Measurements from ENCODE around the gene CHD5.
A peak's percentile ranks its signal among the peaks of the same experiment; 100 is the strongest.

The CHD5 gene

DNA sequence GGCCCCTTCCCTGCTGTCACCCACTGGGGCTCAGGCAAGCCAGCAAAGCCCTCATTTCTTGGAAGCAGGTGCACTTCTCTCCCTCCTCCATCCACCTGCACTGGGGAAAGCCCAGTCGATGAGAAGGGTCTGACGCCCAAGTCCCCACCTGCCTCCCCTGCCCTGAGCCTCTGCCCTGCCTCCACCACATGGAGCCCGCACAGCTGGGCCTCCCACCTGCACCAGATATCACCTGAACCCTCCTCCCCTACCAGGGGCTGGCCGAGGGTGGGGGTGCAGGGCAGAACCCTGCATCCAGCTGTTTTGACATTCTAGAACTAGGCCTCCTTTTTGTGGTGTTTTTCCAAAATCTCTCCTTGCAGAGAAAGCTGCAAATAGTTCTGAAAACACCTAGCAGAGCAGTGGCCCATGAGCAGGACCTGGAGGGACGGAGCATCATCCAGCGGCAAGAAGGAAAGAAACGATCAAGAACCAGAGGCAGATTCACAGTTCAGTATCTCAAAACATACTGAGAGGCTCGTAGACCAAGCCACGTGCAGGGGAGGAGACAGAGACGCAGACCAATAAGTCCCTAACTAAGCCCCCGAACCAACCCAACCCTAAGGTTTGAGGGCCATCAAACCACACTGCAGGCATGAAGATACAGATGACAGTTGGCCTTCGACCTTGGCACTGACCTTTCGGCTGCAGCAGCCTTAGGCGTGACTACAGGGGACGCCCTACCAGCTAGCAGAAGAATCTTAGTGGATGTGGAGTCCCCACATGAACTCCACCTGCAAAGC lies 16.7 kb downstream of the CHD5 start:
- no peaks in the 10 kb centered on the region for H3K9me3 Mint-ChIP-seq
- no peak overlapping the region for H3K27ac Mint-ChIP-seq
- intact Hi-C loops (cut with micrococcal nuclease) = no loop called here
- peaks cover 36% of the 10 kb centered on the region for H3K27me3 Mint-ChIP-seq
- no peak overlapping the region for H3K4me3 Mint-ChIP-seq
- H3K36me3 Mint-ChIP-seq (ENCODE audit: low read depth) = no peaks in the 10 kb centered on the region
- no peaks in the 10 kb centered on the region for H3K4me1 Mint-ChIP-seq (ENCODE audit: low read depth)

DNA sequence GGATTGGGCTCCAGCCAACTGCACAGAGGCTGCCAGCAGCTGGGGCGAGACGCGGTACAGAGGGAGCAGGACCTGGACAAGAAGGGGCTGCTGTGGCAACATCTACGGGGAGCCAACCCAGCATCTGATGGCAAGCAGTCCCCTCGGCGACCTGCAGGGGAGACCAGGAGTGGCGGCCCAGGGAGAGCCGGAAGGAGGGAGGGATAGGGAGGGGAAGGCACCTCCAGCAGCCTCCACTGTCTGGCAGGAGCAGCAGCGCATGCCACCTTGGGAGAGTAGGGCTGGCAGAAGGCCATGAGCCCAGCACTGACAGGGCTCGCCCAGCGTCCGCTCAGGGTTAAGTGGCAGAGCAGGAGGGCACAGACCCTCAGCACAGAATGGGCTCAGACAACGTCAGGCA lies 17.3 kb downstream of the CHD5 start:
- Mint-ChIP-seq H3K4me1 (ENCODE audit: low read depth) (no peaks in the 10 kb centered on the region), H3K27me3 (peaks cover 35% of the 10 kb centered on the region), H3K27ac (no peak overlapping the region), H3K4me3 (no peak overlapping the region), H3K9me3 (no peaks in the 10 kb centered on the region), H3K36me3 (ENCODE audit: low read depth) (no peaks in the 10 kb centered on the region)
- intact Hi-C loops (cut with micrococcal nuclease) = no loop called here

DNA sequence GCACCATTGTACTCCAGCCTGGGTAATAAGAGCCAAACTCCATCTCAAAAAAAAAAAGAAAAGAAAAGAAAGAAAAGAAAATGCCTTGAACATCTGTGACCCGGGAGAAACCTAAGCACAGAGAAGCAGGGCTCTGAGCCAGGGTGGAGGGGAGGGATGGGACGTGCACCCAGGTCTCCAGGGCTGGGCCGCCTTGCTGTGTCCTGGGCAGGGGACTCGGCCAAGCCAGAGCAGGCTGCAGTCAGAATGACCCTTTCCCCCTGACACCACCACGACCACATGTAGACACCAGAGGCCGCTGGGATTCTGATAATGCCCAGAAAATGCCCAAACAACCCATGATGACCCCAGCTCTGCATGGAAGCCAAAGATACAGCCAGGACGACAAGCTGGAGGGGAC lies 17.8 kb downstream of the CHD5 start:
- Mint-ChIP-seq H3K4me3 (no peak overlapping the region), H3K27me3 (peaks cover 35% of the 10 kb centered on the region)

DNA sequence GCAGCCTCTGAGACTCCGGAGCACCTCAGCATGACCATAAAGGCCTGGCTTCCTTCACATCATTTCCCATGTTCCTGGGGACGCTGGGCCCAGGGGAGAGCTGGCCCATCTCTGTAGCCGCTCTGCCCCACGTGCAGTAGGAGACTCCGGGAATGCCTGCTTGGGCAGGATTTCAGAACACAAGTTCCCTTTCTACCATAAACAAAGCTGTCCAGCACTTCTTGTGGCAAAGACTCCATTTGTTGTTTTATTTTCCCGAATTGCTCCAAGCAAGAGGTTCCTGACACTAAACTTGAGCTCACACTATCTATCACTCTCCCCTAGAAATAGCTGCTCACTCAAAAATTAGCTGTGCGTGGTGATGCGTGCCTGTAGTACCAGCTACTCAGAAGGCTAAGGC lies 21.9 kb downstream of the CHD5 start:
- Mint-ChIP-seq H3K4me3 (no peak overlapping the region), H3K27ac (no peak overlapping the region), H3K27me3 (peaks cover 31% of the 10 kb centered on the region), H3K9me3 (no peaks in the 10 kb centered on the region), H3K36me3 (ENCODE audit: low read depth) (no peaks in the 10 kb centered on the region), H3K4me1 (ENCODE audit: low read depth) (no peaks in the 10 kb centered on the region)
- intact Hi-C loops (cut with micrococcal nuclease) = no loop called here

More for the DNA sequence above, 17.8 kb downstream of the CHD5 start:
- H3K4me1 Mint-ChIP-seq (ENCODE audit: low read depth) = no peaks in the 10 kb centered on the region
- H3K9me3 Mint-ChIP-seq = no peaks in the 10 kb centered on the region
- no peaks in the 10 kb centered on the region for H3K36me3 Mint-ChIP-seq (ENCODE audit: low read depth)
- intact Hi-C loops (cut with micrococcal nuclease) = no loop called here
- H3K27ac Mint-ChIP-seq = no peak overlapping the region

DNA sequence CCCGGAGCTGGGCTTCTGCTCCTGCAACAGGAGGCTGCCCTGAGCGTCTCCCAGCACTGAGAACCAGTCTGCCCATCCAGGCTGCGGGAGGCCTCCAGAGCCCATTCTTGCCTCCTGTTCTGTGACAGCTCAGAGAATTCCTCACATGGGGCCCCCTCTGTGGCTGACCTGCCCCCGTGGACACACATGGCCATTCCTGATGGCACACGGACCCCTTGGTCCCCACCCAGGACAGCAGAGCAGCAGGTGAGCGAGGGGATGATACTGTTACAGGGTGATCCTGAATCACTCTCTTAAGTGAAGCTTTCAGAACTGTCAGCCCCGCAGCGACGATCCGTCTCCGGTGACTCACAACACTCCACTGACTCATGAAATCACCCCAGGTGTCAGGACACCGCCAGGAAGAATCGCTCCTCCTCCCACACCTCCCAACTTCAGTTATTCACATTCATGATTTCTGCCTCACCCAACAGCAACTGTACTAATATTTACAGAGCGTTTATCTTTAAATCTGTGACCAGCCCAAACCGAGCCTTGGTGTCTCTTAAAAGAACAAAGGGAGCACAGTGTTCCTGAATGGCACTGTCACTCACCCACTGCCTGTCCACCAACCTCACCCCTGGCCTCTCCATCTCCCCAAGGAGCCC lies 22.5 kb downstream of the CHD5 start:
- Mint-ChIP-seq H3K27me3 (peaks cover 29% of the 10 kb centered on the region), H3K4me3 (no peak overlapping the region), H3K9me3 (no peaks in the 10 kb centered on the region), H3K27ac (no peak overlapping the region), H3K36me3 (ENCODE audit: low read depth) (no peaks in the 10 kb centered on the region), H3K4me1 (ENCODE audit: low read depth) (no peaks in the 10 kb centered on the region)
- intact Hi-C loops (cut with micrococcal nuclease) = no loop called here

DNA sequence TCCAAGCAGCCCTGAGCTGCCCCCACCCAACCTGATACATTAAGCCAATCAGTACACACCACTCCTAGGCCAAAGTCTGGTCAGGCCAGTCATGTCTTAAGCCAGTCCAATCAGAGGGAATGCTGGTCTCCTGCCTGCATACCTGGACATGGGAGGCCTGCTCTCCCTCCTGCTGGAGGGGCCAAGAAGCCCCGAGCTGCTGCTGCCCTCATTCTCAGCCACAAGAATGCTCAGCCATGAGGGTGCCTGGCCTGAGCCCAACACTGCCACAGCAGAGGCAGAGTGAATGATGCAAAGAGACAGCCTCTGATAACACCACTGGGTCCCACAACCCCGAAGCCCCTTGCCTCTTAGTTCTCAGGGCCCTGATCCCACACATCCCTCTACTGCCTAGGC lies 23.0 kb downstream of the CHD5 start:
- Mint-ChIP-seq H3K4me3 (no peak overlapping the region), H3K9me3 (no peaks in the 10 kb centered on the region), H3K27ac (no peak overlapping the region), H3K4me1 (ENCODE audit: low read depth) (no peaks in the 10 kb centered on the region), H3K36me3 (ENCODE audit: low read depth) (no peaks in the 10 kb centered on the region), H3K27me3 (peaks cover 24% of the 10 kb centered on the region)
- intact Hi-C loops (cut with micrococcal nuclease) = no loop called here

DNA sequence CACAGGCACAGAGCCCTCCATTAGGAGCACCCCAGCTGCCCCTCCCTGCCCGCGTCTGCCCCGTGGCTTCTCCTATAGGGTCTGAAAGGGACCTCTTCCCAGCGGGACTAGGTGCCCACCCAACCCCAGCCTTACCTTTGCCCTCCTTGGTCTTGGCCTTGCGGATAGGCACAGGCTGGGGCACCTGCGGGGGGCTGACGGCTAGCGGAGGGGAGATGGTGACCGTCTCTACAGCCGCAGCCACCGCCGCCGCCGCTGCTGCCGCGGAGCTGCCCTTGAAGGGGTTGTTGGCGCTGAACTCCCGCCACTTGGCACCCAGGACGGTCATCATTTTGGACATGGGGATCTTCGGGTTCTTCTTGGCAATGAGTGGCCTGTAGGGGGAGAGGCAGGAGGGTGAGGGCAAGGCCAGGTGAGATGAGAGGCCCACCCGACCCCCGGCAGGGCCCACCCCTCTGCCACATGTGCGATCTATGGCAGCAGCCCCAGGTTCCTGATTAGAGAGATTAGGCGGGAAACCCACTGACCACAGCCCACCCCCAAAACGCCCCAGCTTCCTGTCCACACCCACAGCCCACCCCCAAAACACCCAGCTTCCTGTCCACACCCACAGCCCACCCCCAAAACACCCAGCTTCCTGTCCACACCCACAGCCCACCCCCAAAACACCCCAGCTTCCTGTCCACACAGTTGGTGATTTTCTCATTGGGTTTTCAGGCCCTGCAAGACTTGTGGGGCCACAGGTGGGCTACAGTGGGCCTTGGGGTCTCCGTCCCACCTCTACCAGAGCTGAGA lies 25.4 kb downstream of the CHD5 start:
- Mint-ChIP-seq H3K36me3 (ENCODE audit: low read depth) (no peaks in the 10 kb centered on the region), H3K4me1 (ENCODE audit: low read depth) (no peaks in the 10 kb centered on the region), H3K9me3 (no peaks in the 10 kb centered on the region), H3K27ac (no peak overlapping the region), H3K27me3 (peaks cover 9% of the 10 kb centered on the region), H3K4me3 (no peak overlapping the region)
- intact Hi-C loops (cut with micrococcal nuclease) = no loop called here

DNA sequence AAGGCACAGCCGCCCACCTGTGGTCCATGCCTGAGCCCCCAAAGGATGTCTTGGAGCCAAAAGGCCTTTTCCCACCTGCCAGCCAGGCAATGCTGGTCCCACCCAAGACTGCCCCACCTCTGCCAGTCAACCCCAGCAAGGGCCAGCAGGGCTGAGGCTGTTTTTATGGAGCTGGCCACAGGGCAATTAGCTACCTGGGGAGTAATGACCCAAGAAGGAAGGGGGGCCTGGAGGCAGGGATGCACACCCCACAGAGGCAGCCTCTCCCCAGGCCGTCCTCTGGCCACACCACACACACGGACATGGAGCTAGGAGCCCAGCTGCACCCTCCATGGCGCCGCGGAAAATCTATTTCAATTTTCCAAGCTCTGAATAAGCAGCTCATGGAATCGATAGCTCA lies 27.2 kb downstream of the CHD5 start:
- no peaks in the 10 kb centered on the region for H3K4me1 Mint-ChIP-seq (ENCODE audit: low read depth)
- H3K4me3 Mint-ChIP-seq = no peak overlapping the region
- no peaks in the 10 kb centered on the region for H3K36me3 Mint-ChIP-seq (ENCODE audit: low read depth)
- intact Hi-C loops (cut with micrococcal nuclease) = no loop called here
- H3K27me3 Mint-ChIP-seq = peaks cover 9% of the 10 kb centered on the region
- no peak overlapping the region for H3K27ac Mint-ChIP-seq
- H3K9me3 Mint-ChIP-seq = no peaks in the 10 kb centered on the region

DNA sequence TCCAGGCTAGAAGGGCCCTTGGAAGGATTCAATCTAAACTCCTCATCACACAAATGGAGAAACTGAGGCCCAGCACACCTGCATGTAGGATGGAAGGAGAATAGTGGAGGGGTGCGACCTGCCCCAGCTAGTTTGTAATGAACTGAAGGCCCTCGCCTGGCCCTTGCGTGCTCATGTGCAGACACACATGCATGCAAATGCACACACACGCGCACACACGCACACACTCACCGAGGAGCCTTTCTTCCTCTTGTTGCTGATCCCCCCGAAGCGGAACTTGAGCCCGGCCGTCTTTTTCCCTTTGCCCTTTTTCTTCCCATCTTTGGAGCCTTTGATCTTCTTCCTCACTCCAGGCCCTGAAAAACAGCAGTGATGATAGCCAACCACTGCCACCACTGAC lies 27.9 kb downstream of the CHD5 start:
- H3K36me3 Mint-ChIP-seq (ENCODE audit: low read depth) = no peaks in the 10 kb centered on the region
- H3K4me1 Mint-ChIP-seq (ENCODE audit: low read depth) = no peaks in the 10 kb centered on the region
- no peak overlapping the region for H3K27ac Mint-ChIP-seq
- H3K27me3 Mint-ChIP-seq = peaks cover 13% of the 10 kb centered on the region
- no peak overlapping the region for H3K4me3 Mint-ChIP-seq
- no peaks in the 10 kb centered on the region for H3K9me3 Mint-ChIP-seq
- intact Hi-C loops (cut with micrococcal nuclease) = no loop called here

DNA sequence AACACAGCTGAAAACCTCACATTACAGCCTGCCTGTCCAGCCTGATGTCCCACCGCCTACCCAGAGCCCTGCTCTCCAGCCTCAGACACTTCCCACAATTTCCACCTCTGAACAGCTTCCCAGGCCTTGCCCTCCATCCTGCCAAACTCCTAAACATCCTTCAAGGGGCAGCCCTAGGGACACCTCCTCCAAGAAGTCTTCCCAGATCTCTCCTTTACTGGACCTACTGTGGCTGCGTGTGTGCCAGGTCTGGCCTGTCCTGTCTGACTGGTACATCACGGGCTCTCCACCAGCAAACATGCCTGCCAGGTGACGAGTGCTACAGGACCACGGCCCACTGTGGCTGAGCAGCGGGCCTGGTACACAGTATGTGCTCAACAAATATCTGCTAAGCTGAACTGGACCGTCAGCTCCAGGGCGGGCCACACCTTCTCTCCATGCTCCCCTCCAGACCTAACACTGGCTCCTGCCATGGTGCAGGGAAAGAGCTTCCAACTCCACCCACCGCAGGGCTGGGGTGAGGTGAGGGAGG lies 28.8 kb downstream of the CHD5 start:
- no peak overlapping the region for H3K4me3 Mint-ChIP-seq
- H3K9me3 Mint-ChIP-seq = no peaks in the 10 kb centered on the region
- intact Hi-C loops (cut with micrococcal nuclease) = no loop called here
- H3K36me3 Mint-ChIP-seq (ENCODE audit: low read depth) = no peaks in the 10 kb centered on the region
- H3K4me1 Mint-ChIP-seq (ENCODE audit: low read depth) = no peaks in the 10 kb centered on the region
- peaks cover 15% of the 10 kb centered on the region for H3K27me3 Mint-ChIP-seq
- no peak overlapping the region for H3K27ac Mint-ChIP-seq

DNA sequence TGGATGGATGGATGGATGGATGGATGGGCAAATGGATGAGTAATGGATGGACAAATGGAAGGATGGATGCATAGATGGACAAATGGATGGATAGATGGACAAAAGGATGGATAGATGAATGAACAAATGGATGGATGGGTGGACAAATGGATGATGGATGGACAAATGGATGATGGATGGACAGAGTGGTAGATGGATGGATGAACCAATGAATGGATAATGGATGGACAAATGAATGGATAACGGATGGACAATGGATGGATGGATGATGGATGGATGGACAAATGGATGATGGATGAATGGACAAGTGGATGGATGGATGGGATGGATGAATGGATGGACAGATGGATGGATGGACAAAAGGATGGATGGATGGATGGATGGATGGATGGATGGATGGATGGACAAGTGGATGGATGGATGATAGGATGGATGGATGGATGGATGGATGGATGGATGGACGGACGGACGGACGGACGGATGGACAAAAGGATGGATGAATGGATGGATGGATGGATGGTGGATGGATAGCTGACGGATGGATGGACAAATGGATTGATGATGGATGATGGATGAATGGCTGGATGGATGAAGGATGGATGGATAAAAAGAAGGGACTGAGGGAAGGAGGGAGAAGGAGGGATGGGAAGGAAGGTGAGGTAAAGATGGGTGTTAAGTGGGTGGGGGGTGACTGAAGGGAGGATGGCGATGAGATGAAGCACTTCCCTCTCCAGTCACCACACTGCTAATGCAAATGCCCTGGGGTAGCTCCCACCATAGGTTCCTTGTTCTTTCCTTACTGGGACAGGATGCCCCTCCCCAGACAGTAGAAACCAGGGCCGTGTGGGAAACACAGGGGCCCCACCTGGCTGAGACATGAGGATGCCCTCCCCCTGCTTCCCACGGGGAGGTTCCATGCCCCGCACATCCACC lies 29.8 kb downstream of the CHD5 start:
- Mint-ChIP-seq H3K9me3 (no peaks in the 10 kb centered on the region), H3K4me1 (ENCODE audit: low read depth) (no peaks in the 10 kb centered on the region), H3K36me3 (ENCODE audit: low read depth) (no peaks in the 10 kb centered on the region), H3K27me3 (peaks cover 15% of the 10 kb centered on the region), H3K27ac (no peak overlapping the region), H3K4me3 (no peak overlapping the region)
- intact Hi-C loops (cut with micrococcal nuclease) = no loop called here

DNA sequence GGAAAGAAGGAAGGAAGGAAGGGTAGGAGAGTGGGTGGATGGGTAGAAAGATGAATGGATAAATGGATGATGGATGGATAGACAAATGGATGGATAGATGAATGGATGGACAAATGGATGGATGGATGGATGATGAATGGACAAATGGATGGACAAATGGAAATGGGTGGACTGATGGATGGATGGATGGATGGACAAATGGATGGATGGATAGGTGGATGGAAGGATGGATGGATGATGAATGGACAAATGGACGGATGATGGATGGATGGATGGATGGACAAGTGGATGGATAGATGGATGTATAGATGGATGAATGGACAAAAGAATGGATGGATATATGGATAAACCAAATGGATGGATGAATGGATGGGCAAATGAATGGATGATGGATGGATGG lies 30.5 kb downstream of the CHD5 start:
- no peak overlapping the region for H3K4me3 Mint-ChIP-seq
- H3K36me3 Mint-ChIP-seq (ENCODE audit: low read depth) = no peaks in the 10 kb centered on the region
- no peaks in the 10 kb centered on the region for H3K4me1 Mint-ChIP-seq (ENCODE audit: low read depth)
- H3K27ac Mint-ChIP-seq = no peak overlapping the region
- peaks cover 15% of the 10 kb centered on the region for H3K27me3 Mint-ChIP-seq
- H3K9me3 Mint-ChIP-seq = no peaks in the 10 kb centered on the region
- intact Hi-C loops (cut with micrococcal nuclease) = no loop called here

DNA sequence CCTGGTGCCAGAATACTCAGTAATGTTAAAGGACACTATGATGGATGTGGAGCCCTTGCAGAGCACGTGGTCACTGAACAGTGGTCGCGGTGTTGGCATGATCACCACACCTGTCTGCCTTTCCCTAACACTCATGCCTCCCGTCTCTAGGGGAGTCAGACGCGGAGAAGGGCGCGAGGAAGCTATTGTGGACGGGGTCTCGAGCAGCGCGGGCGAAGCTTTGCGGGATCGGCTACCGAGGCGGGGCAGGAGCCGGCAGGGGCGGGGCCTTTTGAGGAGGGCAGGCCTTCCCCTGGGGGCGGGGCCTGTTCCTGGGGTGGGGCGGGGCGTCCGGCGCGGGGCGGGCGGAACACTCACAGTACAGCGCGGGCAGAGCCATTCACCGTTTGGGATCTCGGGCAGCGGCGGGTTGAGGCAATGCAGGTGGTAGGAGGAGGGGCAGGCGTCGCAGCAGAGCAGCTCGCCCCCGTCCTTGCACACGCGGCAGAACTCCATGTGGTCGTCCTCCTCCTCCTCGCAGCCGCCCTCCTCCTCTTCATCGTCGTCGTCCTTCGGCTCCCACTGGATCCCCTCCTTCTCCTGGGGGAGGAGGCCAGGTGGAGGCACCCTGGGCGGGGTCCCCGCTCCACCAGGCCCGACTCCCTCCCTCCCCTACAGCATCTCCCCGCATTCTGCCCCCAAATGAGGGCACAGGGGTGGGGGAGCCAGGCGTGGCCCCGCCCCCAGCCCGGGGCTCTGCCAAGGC lies 31.5 kb downstream of the CHD5 start:
- no peaks in the 10 kb centered on the region for H3K9me3 Mint-ChIP-seq
- H3K36me3 Mint-ChIP-seq (ENCODE audit: low read depth) = no peaks in the 10 kb centered on the region
- H3K4me1 Mint-ChIP-seq (ENCODE audit: low read depth) = no peaks in the 10 kb centered on the region
- H3K27me3 Mint-ChIP-seq = peaks cover 15% of the 10 kb centered on the region
- intact Hi-C loops (cut with micrococcal nuclease) = no loop called here
- peak overlapping the region; percentile 32 for H3K4me3 Mint-ChIP-seq
- no peak overlapping the region for H3K27ac Mint-ChIP-seq
